PC-9 (cell line): ENCODE results near the gene KCNIP1. TPM values are rescaled to one million over a fixed set of nuclear protein-coding genes. Genes with fewer than 3 reads are reported as not detected.
"Not testable (repeated sequence)": the region's sequence is repeated elsewhere in the genome, so short reads cannot be mapped to it uniquely, and the experiment has no call there.

Source experiments
- BruUV-seq: library from RNA; stranded (reverse); fragments of 400-500 nt; replicated peaks from 2 replicates; lab custom pipeline; 2021; lab: Mats Ljungman, UMichigan
- CTCF ChIA-PET: fragments of 300-600 bp; sonication (Branson Sonifier 250); formaldehyde crosslinking; loops from one replicate; lab custom pipeline; 2022; ENCODE audit warnings: antibody characterized with exemption; lab: Charles Lee
- POLR2A ChIA-PET: fragments of 300-600 bp; sonication (Branson Sonifier 250); formaldehyde crosslinking; loops from one replicate; lab custom pipeline; 2022; ENCODE audit warnings: antibody characterized with exemption; ENCODE audit not compliant: unreplicated experiment; lab: Charles Lee
- DNase-seq, 2 experiments: peaks; one replicate each; pipeline versions ENCODE4 v3.0.0 to v3.0.0-alpha.2; 2015 to 2022; ENCODE audit warnings: mixed read lengths in 1 of 2
- H2AFZ ChIP-seq: fragments of 200-600 bp; sonication (generic); 2 replicates; pipeline ENCODE4 v1.8.1; 2017; ENCODE audit warnings: antibody characterized with exemption
- H3F3A ChIP-seq: fragments of 200-600 bp; sonication (generic); 2 replicates; pipeline ENCODE4 v1.8.1; 2017; ENCODE audit warnings: antibody characterized with exemption, mild to moderate bottlenecking, low read depth; ENCODE audit not compliant: insufficient read depth
- H3K27ac ChIP-seq: fragments of 200-600 bp; sonication (generic); 2 replicates; pipeline ENCODE4 v1.6.1; 2016; ENCODE audit warnings: mixed run types
- H3K27me3 ChIP-seq: fragments of 200-600 bp; sonication (generic); 2 replicates; pipeline ENCODE4 v1.6.1; 2016; ENCODE audit warnings: low read depth, mixed run types; ENCODE audit not compliant: insufficient read depth
- H3K36me3 ChIP-seq: fragments of 200-600 bp; sonication (generic); 2 replicates; pipeline ENCODE4 v1.6.1; 2016; ENCODE audit warnings: low read depth, mixed run types
- H3K4me1 ChIP-seq: fragments of 200-600 bp; sonication (generic); replicated peaks from 2 replicates; pipeline ENCODE4 v1.6.1; 2016; ENCODE audit warnings: mixed run types; ENCODE audit not compliant: insufficient read depth
- H3K4me2 ChIP-seq: fragments of 200-600 bp; sonication (generic); 2 replicates; pipeline ENCODE4 v1.6.1; 2017; ENCODE audit warnings: mixed run types
- H3K4me3 ChIP-seq: fragments of 200-600 bp; sonication (generic); 2 replicates; pipeline ENCODE4 v1.6.1; 2016; ENCODE audit warnings: mixed run types
- H3K79me2 ChIP-seq: fragments of 200-600 bp; sonication (generic); 2 replicates; pipeline ENCODE4 v1.6.1; 2017; ENCODE audit warnings: low read depth, mixed run types
- H3K9me2 ChIP-seq: fragments of 200-600 bp; sonication (generic); 2 replicates; pipeline ENCODE4 v1.8.1; 2017; ENCODE audit warnings: mild to moderate bottlenecking; ENCODE audit not compliant: insufficient read depth
- H3K9me3 ChIP-seq: fragments of 200-600 bp; sonication (generic); 2 replicates; pipeline ENCODE4 v1.8.1; 2016; ENCODE audit warnings: low read depth; ENCODE audit not compliant: insufficient read depth
- H4K20me1 ChIP-seq: fragments of 200-600 bp; sonication (generic); 2 replicates; pipeline ENCODE4 v1.8.1; 2017; ENCODE audit not compliant: insufficient read depth
- CTCF ChIP-seq: fragments of 200-600 bp; sonication (generic); conservative IDR thresholded peaks from 2 replicates; pipeline ENCODE4 v1.6.1; 2017; ENCODE audit warnings: mixed run types, antibody characterized with exemption, mild to moderate bottlenecking, moderate library complexity
- EZH2 ChIP-seq: fragments of 200-600 bp; sonication (generic); IDR thresholded peaks from 2 replicates; pipeline ENCODE4 v1.8.0; 2017; ENCODE audit warnings: antibody characterized with exemption, low read depth
- intact Hi-C: fragments of 100-400 bp; cut with micrococcal nuclease; formaldehyde crosslinking; loops from one replicate; pipeline ENCODE4 v1.10.0; 2022; ENCODE audit not compliant: unreplicated experiment
- total RNA-seq: library from RNA; stranded (reverse); gene quantifications from 2 replicates; pipeline ENCODE4 v1.2.3, GENCODE V29; 2021

KCNIP1 gene
- total RNA-seq, 1 experiment from 2014 or later = not detected

GRCh38 chr5:170761048-170761707, 257.4 kb downstream of the KCNIP1 start:
- peaks cover 27% of the 10 kb centered on the region; the same call in 1 of the 2 replicates for H3F3A ChIP-seq

GRCh38 chr5:170761708-170762066, 257.9 kb downstream of the KCNIP1 start:
- no peak overlapping the region for H3K4me2 ChIP-seq

More at GRCh38 chr5:170761048-170761707, 257.4 kb downstream of the KCNIP1 start:
- CTCF ChIA-PET = no interaction called here
- no peak for DNase-seq
- no TSS peak for BruUV-seq
- Histone ChIP-seq H4K20me1 (no peaks in the 10 kb centered on the region), H3K27ac (no peak overlapping the region), H3K9me3 (no peaks in the 10 kb centered on the region), H3K27me3 (no peaks in the 10 kb centered on the region), H3K36me3 (no peaks in the 10 kb centered on the region), H3K4me1 (peaks cover 43% of the 10 kb centered on the region), H3K4me3 (no peak overlapping the region), H3K4me2 (no peak overlapping the region), H3K79me2 (no peaks in the 10 kb centered on the region), H3K9me2 (no peaks in the 10 kb centered on the region), H2AFZ (no peak overlapping the region)
- no peak for TF ChIP-seq EZH2
- TF ChIP-seq CTCF = no peak
- intact Hi-C loops = no loop called here
- POLR2A ChIA-PET = no interaction called here

GRCh38 chr5:170762298-170762697, 258.5 kb downstream of the KCNIP1 start:
- POLR2A ChIA-PET, H3K27ac ChIP-seq, H3K4me2 ChIP-seq, CTCF ChIA-PET, DNase-seq, H3K79me2 ChIP-seq, H4K20me1 ChIP-seq, intact Hi-C loops, BruUV-seq, H2AFZ ChIP-seq, H3K36me3 ChIP-seq, H3K9me2 ChIP-seq, H3K27me3 ChIP-seq, H3K9me3 ChIP-seq, H3K4me3 ChIP-seq: not testable (repeated sequence)
- Histone ChIP-seq H3K4me1 (peaks cover 32% of the 10 kb centered on the region), H3F3A (peaks cover 18% of the 10 kb centered on the region; the same call in 1 of the 2 replicates)

More at GRCh38 chr5:170761708-170762066, 257.9 kb downstream of the KCNIP1 start:
- no peaks in the 10 kb centered on the region for H3K9me2 ChIP-seq
- H3F3A ChIP-seq = peaks cover 22% of the 10 kb centered on the region; the same call in 1 of the 2 replicates
- peaks cover 38% of the 10 kb centered on the region for H3K4me1 ChIP-seq
- H3K4me3 ChIP-seq = no peak overlapping the region
- no peaks in the 10 kb centered on the region for H4K20me1 ChIP-seq
- no TSS peak for BruUV-seq
- intact Hi-C loops = no loop called here
- H3K79me2 ChIP-seq = no peaks in the 10 kb centered on the region
- H3K9me3 ChIP-seq = no peaks in the 10 kb centered on the region
- no peaks in the 10 kb centered on the region for H3K36me3 ChIP-seq
- H2AFZ ChIP-seq = no peak overlapping the region
- no peak overlapping the region for H3K27ac ChIP-seq
- POLR2A ChIA-PET = no interaction called here
- TF ChIP-seq CTCF = no peak
- TF ChIP-seq EZH2 = no peak
- CTCF ChIA-PET = no interaction called here
- no peaks in the 10 kb centered on the region for H3K27me3 ChIP-seq
- no peak for DNase-seq

- not testable (repeated sequence) for H3K9me2 ChIP-seq
Observed at GRCh38 chr5:170765868-170766267, 262.0 kb downstream of the KCNIP1 start.

More at GRCh38 chr5:170765868-170766267, 262.0 kb downstream of the KCNIP1 start:
- POLR2A ChIA-PET, H3K9me3 ChIP-seq, H2AFZ ChIP-seq, H3K4me2 ChIP-seq, H3F3A ChIP-seq, H3K27me3 ChIP-seq, H4K20me1 ChIP-seq, intact Hi-C loops, DNase-seq, BruUV-seq, H3K4me3 ChIP-seq, H3K27ac ChIP-seq, H3K36me3 ChIP-seq, CTCF ChIA-PET, H3K79me2 ChIP-seq: not testable (repeated sequence)
- peaks cover 14% of the 10 kb centered on the region for H3K4me1 ChIP-seq
